GM12878 (cell line): Measurements from ENCODE around the gene ANP32E. TPM values are rescaled to one million over a fixed set of nuclear protein-coding genes. Genes with fewer than 3 reads are reported as not detected.
"Not testable (repeated sequence)": the region's sequence is repeated elsewhere in the genome, so short reads cannot be mapped to it uniquely, and the experiment has no call there.

Experiments
- ATAC-seq: fragments of 200-7000 bp; cut with Tn5 transposase; 3 replicates; pipeline ENCODE4 v1.9.1; 2020; ENCODE audit warnings: mild to moderate bottlenecking, moderate library complexity
- BruUV-seq: library from RNA; stranded (reverse); fragments of 400-500 nt; replicated peaks from 2 replicates; lab custom pipeline; 2021; lab: Mats Ljungman, UMichigan
- CTCF ChIA-PET: fragments of 300-600 bp; sonication (Branson Sonifier 250); formaldehyde crosslinking; extraction: SDS; loops from one replicate; lab custom pipeline; 2021; ENCODE audit warnings: inconsistent platforms; lab: Yijun Ruan, JAX
- POLR2A ChIA-PET: fragments of 350-600 bp; formaldehyde crosslinking; extraction: SDS; loops from one replicate; lab custom pipeline; 2021; ENCODE audit warnings: inconsistent platforms; lab: Charles Lee
- RAD21 ChIA-PET: fragments of 300-600 bp; sonication (Branson Sonifier 250); formaldehyde crosslinking; loops from one replicate; lab custom pipeline; 2023; ENCODE audit warnings: antibody characterized with exemption; ENCODE audit not compliant: unreplicated experiment; lab: Charles Lee
- SMC1A ChIA-PET: fragments of 300-600 bp; sonication (Branson Sonifier 250); formaldehyde crosslinking; loops from one replicate; lab custom pipeline; 2023; ENCODE audit not compliant: unreplicated experiment, uncharacterized antibody; lab: Charles Lee
- DNase-seq: peaks from one replicate; pipeline ENCODE4 v3.0.0-alpha.2; 2011; ENCODE audit warnings: low read depth, low spot score
- FAIRE-seq: peaks from 3 replicates; lab custom pipeline; 2011; peaks lifted over from hg19 to GRCh38; lab: Jason Lieb, UNC
- H2AFZ ChIP-seq: 2 replicates; pipeline ENCODE4 v1.6.0; 2011; ENCODE audit warnings: low read depth, low read length, control low read depth; ENCODE audit not compliant: control insufficient read depth
- H3K27ac ChIP-seq: 2 replicates; pipeline ENCODE4 v1.5.1; 2011; ENCODE audit warnings: control low read depth; ENCODE audit not compliant: control insufficient read depth, insufficient read depth
- H3K27me3 ChIP-seq, 2 experiments: replicated peaks in 1 of 2; 2 replicates each; pipeline versions ENCODE4 v1.6.0 to v1.6.1; 2011; ENCODE audit warnings: low read length in 1 of 2; ENCODE audit not compliant: control insufficient read depth in 2 of 2, insufficient read depth in 2 of 2
- H3K36me3 ChIP-seq, 2 experiments: 2 replicates each; pipeline ENCODE4 v1.5.1; 2011; ENCODE audit warnings: low read length in 1 of 2; ENCODE audit not compliant: control insufficient read depth in 2 of 2, insufficient read depth in 2 of 2
- H3K4me1 ChIP-seq: 2 replicates; pipeline ENCODE4 v1.6.1; 2011; ENCODE audit warnings: mild to moderate bottlenecking, low read length, moderate library complexity, mixed read lengths; ENCODE audit not compliant: control insufficient read depth, insufficient read depth
- H3K4me2 ChIP-seq: 2 replicates; pipeline ENCODE4 v1.6.0; 2011; ENCODE audit warnings: control low read depth; ENCODE audit not compliant: control insufficient read depth, insufficient read depth
- H3K4me3 ChIP-seq: fragments of 200-600 bp; sonication (generic); 2 replicates; pipeline ENCODE4 v1.5.1; 2016
- H3K79me2 ChIP-seq: 2 replicates; pipeline ENCODE4 v1.6.0; 2011; ENCODE audit warnings: low read length; ENCODE audit not compliant: control insufficient read depth, insufficient read depth
- H3K9ac ChIP-seq: 2 replicates; pipeline ENCODE4 v1.8.0; 2011; ENCODE audit warnings: low read length, control low read depth, mixed read lengths; ENCODE audit not compliant: control insufficient read depth, insufficient read depth
- H3K9me3 ChIP-seq: replicated peaks from 3 replicates; pipeline ENCODE4 v1.5.1; 2011; ENCODE audit warnings: mild to moderate bottlenecking, low read length; ENCODE audit not compliant: control insufficient read depth, insufficient read depth
- H4K20me1 ChIP-seq: 2 replicates; pipeline ENCODE4 v1.6.0; 2011; ENCODE audit not compliant: control insufficient read depth, insufficient read depth
- ATF3 ChIP-seq: IDR thresholded peaks from 2 replicates; pipeline ENCODE4 v1.6.1; 2011; ENCODE audit warnings: low read depth, mild to moderate bottlenecking, low read length, moderate library complexity, borderline replicate concordance; ENCODE audit errors: extremely low read depth
- BCL11A ChIP-seq: IDR thresholded peaks from 2 replicates; pipeline ENCODE4 v1.6.1; 2011; ENCODE audit warnings: low read depth, low read length
- CEBPB ChIP-seq, 2 experiments: fragments of 150-350 bp in 1 of 2; IDR thresholded peaks; 2 replicates each; pipeline ENCODE4 v1.6.1; 2012 to 2014; ENCODE audit warnings: low read depth in 2 of 2, low read length in 2 of 2, borderline replicate concordance in 1 of 2, inconsistent platforms in 1 of 2
- CHD1 ChIP-seq: IDR thresholded peaks from 2 replicates; pipeline ENCODE4 v1.6.1; 2012; ENCODE audit warnings: low read depth, low read length, improper control_type of control experiment
- CREM ChIP-seq: IDR thresholded peaks from 2 replicates; pipeline ENCODE4 v1.6.1; 2014; ENCODE audit warnings: antibody characterized with exemption, low read depth
- HDAC2 ChIP-seq: fragments of 200-600 bp; sonication (generic); IDR thresholded peaks from 2 replicates; pipeline ENCODE4 v1.6.1; 2017
- MYB ChIP-seq: fragments of 150-350 bp; IDR thresholded peaks from 2 replicates; pipeline ENCODE4 v1.6.1; 2014; ENCODE audit warnings: mild to moderate bottlenecking, low read depth, low read length, borderline replicate concordance
- NBN ChIP-seq: fragments of 450-650 bp; IDR thresholded peaks from 2 replicates; pipeline ENCODE4 v1.6.1; 2016
- NR2C1 ChIP-seq: fragments of 450-650 bp; IDR thresholded peaks from 2 replicates; pipeline ENCODE4 v1.6.1; 2017; ENCODE audit warnings: antibody characterized with exemption, mild to moderate bottlenecking, moderate library complexity
- PKNOX1 ChIP-seq: fragments of 450-650 bp; IDR thresholded peaks from 2 replicates; pipeline ENCODE4 v1.6.1; 2016; ENCODE audit warnings: mild to moderate bottlenecking
- RBBP5 ChIP-seq: fragments of 200-600 bp; sonication (generic); conservative IDR thresholded peaks from 2 replicates; pipeline ENCODE4 v1.6.1; 2016
- RELB ChIP-seq: fragments of 450-650 bp; IDR thresholded peaks from 2 replicates; pipeline ENCODE4 v1.6.1; 2017; ENCODE audit warnings: low read depth, mild to moderate bottlenecking, moderate library complexity
- ZZZ3 ChIP-seq: IDR thresholded peaks from 2 replicates; pipeline ENCODE4 v1.6.1; 2011; ENCODE audit warnings: low read depth; ENCODE audit not compliant: control insufficient read depth, insufficient read length
- WGBS: methylation state at CpG from one replicate; pipeline ENCODE4 v1.1.6; 2016; ENCODE audit warnings: low lambda C conversion rate; ENCODE audit not compliant: insufficient replicate concordance, insufficient coverage; ENCODE audit errors: missing lambda C conversion rate; 5-methylcytosine and 5-hydroxymethylcytosine counted together
- in situ Hi-C: fragments of 300-500 bp; cut with MboI; formaldehyde crosslinking; loops from 9 replicates; pipeline ENCODE4 v1.14.3; 2018; ENCODE audit warnings: mixed read lengths
- intact Hi-C: fragments of 100-400 bp; cut with micrococcal nuclease; formaldehyde crosslinking; loops from one replicate; pipeline ENCODE4 v1.14.2; 2022; ENCODE audit not compliant: unreplicated experiment
- polyA plus RNA-seq, 11 experiments: library from polyadenylated mRNA; depleted of rRNA in 4 of 11; unstranded in 6 of 11; stranded (reverse) in 5 of 11; fragments of >200 nt; fragmentation: Nextera tagmentation in 4 of 11; fragmentation: Illumina TruSeq in 1 of 11; extraction: Ambion mirVana in 4 of 11; extraction: Trizol in 1 of 11; gene quantifications; 1 replicate in 1 of 11; 2 replicates in 10 of 11; pipeline versions ENCODE4 v1.2.1 to v1.2.3, GENCODE V29; 2011 to 2016; ENCODE audit warnings: inconsistent platforms in 2 of 11, missing spikeins in 2 of 11, low read depth in 1 of 11
- total RNA-seq, 4 experiments: library from RNA; depleted of rRNA in 3 of 4; stranded (reverse); fragments of >200 nt in 3 of 4; fragmentation: Illumina TruSeq in 1 of 4; extraction: Trizol in 1 of 4; gene quantifications; 2 replicates each; pipeline versions ENCODE4 v1.2.1 to v1.2.3, GENCODE V29; 2013 to 2021

ANP32E gene
- total and polyA plus RNA-seq, 10 of the 15 experiments (the other 5 are each of a cell fraction or from before 2014, with no cell fraction given), result 59.2 to 250 (median 121) TPM

GRCh38 chr1:150186438-150186788 lies 49.5 kb downstream of the ANP32E start:
- H3K9me3 ChIP-seq, H3K4me2 ChIP-seq, H3K79me2 ChIP-seq, H3K36me3 ChIP-seq, H3K4me1 ChIP-seq, ATAC-seq, H3K27ac ChIP-seq, H3K9ac ChIP-seq, DNase-seq, H2AFZ ChIP-seq, H3K4me3 ChIP-seq, FAIRE-seq, H4K20me1 ChIP-seq, H3K27me3 ChIP-seq, BruUV-seq, in situ Hi-C loops: not testable (repeated sequence)
- ChIA-PET CTCF (interaction anchor here (0.9 to 4.5 kb wide), 29 partner anchors 8 to 301 kb away, joined by 3 to 79 read pairs (median 6); partner anchors contain the start of gene VPS45), POLR2A (interaction anchor here (0.5 to 2.1 kb wide), 7 partner anchors 17 to 442 kb away, joined by 3 to 7 read pairs (median 4); partner anchors contain the start of gene VPS45), SMC1A (interaction anchor here (1.0 to 4.2 kb wide), 12 partner anchors 15 to 224 kb away, joined by 3 to 33 read pairs (median 10); no protein-coding TSS in a partner anchor), RAD21 (interaction anchor here (0.7 to 3.8 kb wide), 16 partner anchors 8 to 300 kb away, joined by 3 to 35 read pairs (median 4); partner anchors contain the start of genes PLEKHO1 and VPS45)
- 77% methylated on average over 7 of the region's 7 CpGs for WGBS
- intact Hi-C loops, result loop anchor here (5.0 kb wide), 1 partner anchor 224 kb away; no protein-coding TSS in a partner anchor

- Histone ChIP-seq H2AFZ (no peak overlapping the region), H3K9ac (no peak overlapping the region), H3K27me3 (no peaks in the 10 kb centered on the region), H4K20me1 (no peaks in the 10 kb centered on the region), H3K4me1 (peaks cover 4% of the 10 kb centered on the region), H3K27ac (no peak overlapping the region), H3K4me3 (no peak overlapping the region), H3K4me2 (no peak overlapping the region), H3K9me3 (no peaks in the 10 kb centered on the region), H3K36me3 (no peaks in the 10 kb centered on the region), H3K79me2 (no peaks in the 10 kb centered on the region)
- intact Hi-C loops (loop anchor here (5.0 kb wide), 1 partner anchor 223 kb away; no protein-coding TSS in a partner anchor), in situ Hi-C loops (no loop called here)
- BruUV-seq, result no TSS peak
- ChIA-PET SMC1A (interaction anchor here (1.8 to 4.2 kb wide), 3 partner anchors 15 to 24 kb away, joined by 3 to 33 read pairs (median 21); no protein-coding TSS in a partner anchor), CTCF (interaction anchor here (0.6 to 4.5 kb wide), 7 partner anchors 7 to 112 kb away, joined by 3 to 79 read pairs (median 22); no protein-coding TSS in a partner anchor), RAD21 (interaction anchor here (1.0 to 3.8 kb wide), 3 partner anchors 17 to 112 kb away, joined by 3 to 35 read pairs (median 32); no protein-coding TSS in a partner anchor), POLR2A (interaction anchor here (0.6 to 1.4 kb wide), 2 partner anchors 48 to 117 kb away, joined by 4 read pairs; partner anchors contain the start of gene VPS45)
- 86% methylated on average over 7 of the region's 7 CpGs for WGBS
- no peak for FAIRE-seq
- no peak for DNase-seq
- ATAC-seq, result no peak
- TF ChIP-seq HDAC2, result no peak
- no peak for TF ChIP-seq BCL11A
- TF ChIP-seq NBN, result no peak
- no peak for TF ChIP-seq ZZZ3
- no peak for TF ChIP-seq RBBP5
- no peak for TF ChIP-seq RELB
- TF ChIP-seq CHD1, result no peak
- TF ChIP-seq CEBPB (IDR thresholded peaks at IDR 0.05; ENCODE audit: borderline replicate concordance in 1 of 2, low read depth in 2 of 2, low read length in 2 of 2), result no peak
- no peak for TF ChIP-seq CREM
- TF ChIP-seq NR2C1, result no peak
- TF ChIP-seq ATF3, result no peak
- TF ChIP-seq PKNOX1, result no peak
- TF ChIP-seq MYB, result no peak
Observed at GRCh38 chr1:150185481-150185880, 50.4 kb downstream of the ANP32E start.
